SU-DHL-6 (cell line): Measurements from ENCODE around the gene SCNM1.

ENCODE experiments used
- H2AFZ ChIP-seq: fragments of 200-600 bp; sonication (generic); 2 replicates; pipeline ENCODE4 v1.6.1; 2014; ENCODE audit warnings: low read depth, mild to moderate bottlenecking, moderate library complexity, mixed read lengths, antibody characterized with exemption, low read length; ENCODE audit not compliant: severe bottlenecking
- H3F3A ChIP-seq: fragments of 200-600 bp; shearing (Covaris generic); 2 replicates; pipeline ENCODE4 v1.6.0; 2016; ENCODE audit warnings: antibody characterized with exemption, mild to moderate bottlenecking; ENCODE audit not compliant: insufficient read depth
- H3K27ac ChIP-seq: fragments of 200-600 bp; sonication (generic); 2 replicates; pipeline ENCODE4 v1.5.1; 2016; ENCODE audit warnings: low read depth, mild to moderate bottlenecking, low read length, moderate library complexity, mixed read lengths
- H3K27me3 ChIP-seq: fragments of 200-600 bp; sonication (generic), shearing (Covaris generic); 2 replicates; pipeline ENCODE4 v1.6.0; 2014; ENCODE audit warnings: mild to moderate bottlenecking, low read length
- H3K36me3 ChIP-seq: fragments of 200-600 bp; sonication (generic); 2 replicates; pipeline ENCODE4 v1.6.1; 2014; ENCODE audit warnings: mild to moderate bottlenecking, low read length, mixed read lengths
- H3K4me2 ChIP-seq: fragments of 300-600, 200-600 bp; shearing (Covaris generic), sonication (generic); 2 replicates; pipeline ENCODE4 v1.6.0; 2014; ENCODE audit warnings: low read length, low read depth, mild to moderate bottlenecking; ENCODE audit not compliant: poor library complexity, severe bottlenecking
- H3K4me3 ChIP-seq: fragments of 200-600 bp; sonication (generic); 2 replicates; pipeline ENCODE4 v1.5.1; 2014; ENCODE audit warnings: antibody characterized with exemption, low read length, mild to moderate bottlenecking, mixed read lengths; ENCODE audit not compliant: insufficient read depth, poor library complexity, severe bottlenecking
- H3K79me2 ChIP-seq: fragments of 200-600 bp; sonication (generic); 2 replicates; pipeline ENCODE4 v1.6.1; 2014; ENCODE audit warnings: mild to moderate bottlenecking, low read length, moderate library complexity; ENCODE audit not compliant: insufficient read depth
- H3K9ac ChIP-seq: fragments of 200-600 bp; sonication (generic); 2 replicates; pipeline ENCODE4 v1.7.0; 2014; ENCODE audit warnings: mild to moderate bottlenecking, low read length
- H3K9me2 ChIP-seq: fragments of 200-600 bp; sonication (generic); replicated peaks from 2 replicates; pipeline ENCODE4 v1.6.1; 2014; ENCODE audit warnings: low read length; ENCODE audit not compliant: insufficient read depth
- H3K9me3 ChIP-seq: fragments of 200-600 bp; sonication (generic); 2 replicates; pipeline ENCODE4 v1.6.1; 2014; ENCODE audit warnings: low read length, mixed read lengths; ENCODE audit not compliant: insufficient read depth
- H4K20me1 ChIP-seq: fragments of 200-600 bp; sonication (generic); 2 replicates; pipeline ENCODE4 v1.6.1; 2014; ENCODE audit warnings: low read depth, mild to moderate bottlenecking, antibody characterized with exemption, low read length, moderate library complexity, mixed read lengths
- CTCF ChIP-seq: fragments of 200-600 bp; sonication (generic); IDR thresholded peaks from one replicate; pipeline ENCODE4 v1.5.1; 2017; ENCODE audit warnings: antibody characterized with exemption, mild to moderate bottlenecking, low read length, moderate library complexity; ENCODE audit not compliant: insufficient read depth, poor library complexity, severe bottlenecking
- EZH2phosphoT487 ChIP-seq: fragments of 200-600 bp; sonication (generic), shearing (Covaris generic); conservative IDR thresholded peaks from 2 replicates; pipeline ENCODE4 v1.6.1; 2018; ENCODE audit warnings: mild to moderate bottlenecking, antibody characterized with exemption, low read length, moderate library complexity, mixed read lengths

Gene SCNM1

GRCh38 chr1:151130987-151131586, 34.9 kb upstream of the SCNM1 start:
- no peak for TF ChIP-seq EZH2phosphoT487
- TF ChIP-seq CTCF, result no peak
- Histone ChIP-seq H3K27ac (no peak overlapping the region), H3K9me3 (no peaks in the 10 kb centered on the region), H3K79me2 (no peaks in the 10 kb centered on the region), H3K9me2 (no peaks in the 10 kb centered on the region), H3K4me3 (no peak overlapping the region), H3K4me2 (no peak overlapping the region), H3K27me3 (no peaks in the 10 kb centered on the region), H3K9ac (no peak overlapping the region), H2AFZ (no peak overlapping the region), H3F3A (no peaks in the 10 kb centered on the region), H4K20me1 (no peaks in the 10 kb centered on the region; the same call in 1 of the 2 replicates), H3K36me3 (no peaks in the 10 kb centered on the region)

DNA sequence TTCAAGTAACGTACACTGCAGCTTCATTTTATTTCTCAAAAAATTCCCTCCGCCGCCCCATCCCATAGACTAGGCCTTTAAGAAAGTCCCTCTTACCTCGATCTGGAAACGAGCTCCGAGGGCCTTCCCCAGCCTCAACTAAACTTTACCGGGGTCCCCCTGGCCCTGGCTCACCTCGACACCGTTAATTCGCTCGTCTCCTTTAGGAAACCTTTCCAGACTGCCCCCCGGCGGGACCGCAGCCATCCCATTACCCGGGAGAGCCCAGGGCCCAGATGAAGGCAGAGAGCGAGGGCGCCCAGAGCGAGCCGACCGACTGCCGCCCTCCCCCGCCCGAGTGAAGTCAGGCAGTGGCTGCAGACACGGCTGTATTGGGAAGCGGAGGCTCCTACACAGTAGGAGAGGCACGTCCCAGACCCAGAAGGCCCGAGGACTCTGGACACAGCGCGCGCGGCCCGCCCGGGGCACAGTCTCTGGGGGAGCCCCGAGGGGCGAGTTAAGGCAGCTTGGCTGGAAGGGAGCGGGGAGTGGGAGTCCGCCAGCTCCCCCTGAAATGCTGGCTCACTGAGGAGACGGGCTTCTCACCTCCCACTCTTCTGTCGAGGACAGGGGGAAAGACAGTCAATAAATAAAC, 34.1 kb upstream of the SCNM1 start:
- Histone ChIP-seq H4K20me1 (no peaks in the 10 kb centered on the region; the same call in 1 of the 2 replicates), H3F3A (no peaks in the 10 kb centered on the region), H3K27me3 (no peaks in the 10 kb centered on the region), H3K36me3 (no peaks in the 10 kb centered on the region), H3K4me3 (no peak overlapping the region), H3K79me2 (no peaks in the 10 kb centered on the region), H2AFZ (no peak overlapping the region), H3K9me2 (no peaks in the 10 kb centered on the region), H3K9me3 (no peaks in the 10 kb centered on the region), H3K4me2 (no peak overlapping the region), H3K27ac (no peak overlapping the region), H3K9ac (no peak overlapping the region)
- TF ChIP-seq EZH2phosphoT487 (no peak), CTCF (no peak)

DNA sequence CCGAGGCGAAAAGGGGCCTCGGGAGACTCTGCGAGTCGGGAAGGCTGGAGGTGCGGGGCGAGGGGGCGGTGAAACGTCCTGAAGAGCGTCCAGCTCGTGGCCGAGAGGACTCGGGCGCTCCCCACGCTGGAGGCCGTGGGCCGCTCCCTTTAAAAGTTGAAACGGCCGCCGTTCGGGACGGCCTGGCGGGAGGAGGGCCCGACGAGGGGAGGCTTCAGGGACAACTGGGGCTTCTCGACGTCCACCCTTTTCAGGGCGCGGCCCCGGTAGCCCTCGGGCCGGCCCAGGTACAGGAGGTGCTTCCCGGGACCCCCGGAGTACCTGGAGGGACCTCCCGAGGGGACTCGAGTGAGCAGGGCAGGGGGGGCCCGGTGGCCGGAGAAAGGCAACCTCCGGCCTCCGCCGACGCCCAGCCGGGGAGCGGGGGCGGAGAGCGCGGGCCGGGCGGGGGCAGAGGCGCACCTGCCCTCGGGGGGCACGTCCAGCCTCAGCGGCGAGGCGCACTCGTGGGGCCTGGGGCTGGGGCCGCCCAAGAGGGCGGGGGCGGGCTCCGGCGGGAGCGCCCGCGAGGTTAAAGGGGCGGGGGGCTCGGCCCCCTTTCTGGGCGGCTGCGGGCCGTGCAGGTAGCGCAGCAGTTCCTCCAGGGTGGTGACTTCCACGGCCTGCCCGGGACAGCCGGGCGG, 33.5 kb upstream of the SCNM1 start:
- Histone ChIP-seq H4K20me1 (no peaks in the 10 kb centered on the region), H3K27me3 (no peaks in the 10 kb centered on the region), H3F3A (no peaks in the 10 kb centered on the region), H2AFZ (no peak overlapping the region), H3K4me3 (no peak overlapping the region), H3K36me3 (no peaks in the 10 kb centered on the region), H3K27ac (no peak overlapping the region), H3K9me3 (no peaks in the 10 kb centered on the region), H3K4me2 (no peak overlapping the region), H3K79me2 (no peaks in the 10 kb centered on the region), H3K9ac (no peak overlapping the region), H3K9me2 (no peaks in the 10 kb centered on the region)
- TF ChIP-seq EZH2phosphoT487 (no peak), CTCF (no peak)
